Activated CD8-positive, alpha-beta memory T cell treated with anti-CD3 and anti-CD28 coated beads, Interleukin-2, amount 50 U/mL, for 4 hours (primary cell): Measurements from ENCODE around the gene FAM209A.
"Not testable (repeated sequence)": the region's sequence is repeated elsewhere in the genome, so short reads cannot be mapped to it uniquely, and the experiment has no call there.

Experiments used
- DNase-seq: peaks from one replicate; pipeline ENCODE4 v3.0.0-alpha.2; 2020

FAM209A gene

DNA sequence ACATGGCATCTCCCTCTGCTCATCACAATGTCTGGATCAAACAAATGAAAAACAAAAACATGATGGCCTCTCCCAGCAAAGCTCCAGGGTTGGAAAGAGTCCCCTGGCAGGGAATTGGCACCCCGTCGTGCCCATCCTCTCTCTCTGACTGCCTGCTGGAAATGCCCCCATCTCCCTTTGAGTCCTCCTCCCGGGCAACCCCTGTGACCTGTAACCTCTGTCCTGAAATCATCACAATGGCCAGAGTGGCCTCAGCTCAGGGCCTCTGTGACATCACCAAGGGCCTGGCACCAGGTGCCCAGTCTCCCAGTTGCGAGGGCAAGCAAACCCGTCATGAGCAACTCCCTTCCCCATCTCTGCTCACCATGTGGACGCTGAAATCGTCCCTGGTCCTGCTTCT lies at the start of gene FAM209A:
TSS of gene FAM209A (plus strand) at position 301 of the 400 bp plus-strand sequence. CDS start at position 366, 65 bp downstream.
- DNase-seq = not testable (repeated sequence)

DNA sequence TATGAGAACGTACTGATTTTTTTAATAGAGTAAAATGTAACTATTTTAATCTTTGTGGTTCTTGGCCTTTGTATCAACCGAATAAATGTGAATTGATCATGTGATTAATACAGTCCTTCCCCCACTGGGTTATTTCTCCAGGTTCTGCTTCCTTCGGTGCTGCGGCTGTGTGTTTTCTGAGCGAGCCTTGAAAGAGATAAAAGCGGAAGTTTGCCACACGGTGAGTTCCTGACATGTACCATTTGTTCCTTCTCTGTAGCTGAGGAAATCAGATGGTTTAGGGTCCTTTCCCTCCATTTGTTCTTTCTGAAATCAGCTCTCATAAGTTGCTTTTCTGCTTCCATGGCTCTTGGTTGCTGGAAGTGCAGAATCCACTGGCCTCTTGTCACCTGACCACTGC lies 40.6 kb upstream of the FAM209A start:
- DNase-seq = no peak

DNA sequence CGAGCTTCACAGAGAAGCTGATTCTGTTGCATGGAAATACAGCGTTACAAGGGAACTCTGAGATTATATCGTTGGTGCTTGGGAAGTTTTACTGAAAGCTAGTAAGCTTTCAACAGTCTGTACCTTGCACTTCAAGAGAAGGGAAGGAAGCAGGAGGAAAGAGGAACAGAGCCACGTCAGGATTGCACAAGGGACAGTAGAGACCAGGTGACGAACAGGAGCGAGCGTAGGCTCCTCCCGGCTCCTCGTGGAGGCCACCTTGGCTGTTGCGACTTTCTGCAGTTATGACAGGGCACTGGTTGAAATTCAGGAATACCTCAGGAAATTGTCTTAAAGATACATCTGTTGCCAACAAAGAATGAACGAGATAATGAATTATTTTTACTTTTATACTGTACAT lies 37.3 kb upstream of the FAM209A start:
- DNase-seq = no peak

DNA sequence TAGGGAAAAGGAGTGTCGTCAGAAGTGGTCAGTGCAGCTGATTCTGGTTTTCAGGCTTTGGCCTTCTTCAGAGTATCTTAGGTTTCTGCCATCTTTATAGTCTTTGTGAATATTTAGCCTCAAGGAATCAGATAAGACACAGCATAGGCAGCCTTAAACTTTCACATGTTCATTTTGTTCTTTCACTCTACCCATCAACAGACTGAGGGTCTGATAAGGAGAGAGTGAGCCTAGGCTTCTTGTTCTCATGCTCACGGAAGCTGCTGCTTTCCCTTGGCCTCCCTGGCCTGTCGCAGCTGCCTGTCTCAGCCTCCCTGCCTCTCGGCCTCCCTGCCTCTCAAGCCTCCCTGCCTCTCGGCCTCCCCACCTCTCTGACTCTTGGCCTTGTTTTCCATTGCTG lies 36.0 kb upstream of the FAM209A start:
- DNase-seq = no peak

GRCh38 chr20:56501116-56501515 lies 23.4 kb upstream of the FAM209A start:
- no peak for DNase-seq

DNA sequence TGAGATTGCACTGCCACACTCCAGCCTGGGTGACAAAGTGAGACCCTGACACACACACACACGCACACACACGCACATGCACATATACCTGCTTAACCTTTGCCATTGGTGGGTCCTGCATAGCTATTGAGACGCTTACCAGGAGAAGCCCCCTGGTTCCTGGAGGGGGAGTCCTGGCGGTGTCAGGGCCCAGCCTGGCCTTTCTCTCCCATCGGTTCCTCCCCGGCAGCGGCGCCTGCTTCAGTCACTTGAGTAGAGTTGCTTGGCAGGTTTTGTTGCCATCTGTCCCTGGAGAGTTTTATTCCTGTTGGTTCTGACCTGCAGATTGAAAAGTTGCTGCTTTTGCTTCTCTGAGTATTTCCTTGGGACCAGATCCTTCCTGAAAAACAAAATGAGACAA lies 20.6 kb upstream of the FAM209A start:
- DNase-seq = no peak

GRCh38 chr20:56504373-56505005 lies 20.1 kb upstream of the FAM209A start:
- no peak for DNase-seq

- DNase-seq = no peak
Observed at GRCh38 chr20:56506103-56506502, 18.4 kb upstream of the FAM209A start.

- no peak for DNase-seq
Observed at GRCh38 chr20:56511926-56512325, 12.6 kb upstream of the FAM209A start.

DNA sequence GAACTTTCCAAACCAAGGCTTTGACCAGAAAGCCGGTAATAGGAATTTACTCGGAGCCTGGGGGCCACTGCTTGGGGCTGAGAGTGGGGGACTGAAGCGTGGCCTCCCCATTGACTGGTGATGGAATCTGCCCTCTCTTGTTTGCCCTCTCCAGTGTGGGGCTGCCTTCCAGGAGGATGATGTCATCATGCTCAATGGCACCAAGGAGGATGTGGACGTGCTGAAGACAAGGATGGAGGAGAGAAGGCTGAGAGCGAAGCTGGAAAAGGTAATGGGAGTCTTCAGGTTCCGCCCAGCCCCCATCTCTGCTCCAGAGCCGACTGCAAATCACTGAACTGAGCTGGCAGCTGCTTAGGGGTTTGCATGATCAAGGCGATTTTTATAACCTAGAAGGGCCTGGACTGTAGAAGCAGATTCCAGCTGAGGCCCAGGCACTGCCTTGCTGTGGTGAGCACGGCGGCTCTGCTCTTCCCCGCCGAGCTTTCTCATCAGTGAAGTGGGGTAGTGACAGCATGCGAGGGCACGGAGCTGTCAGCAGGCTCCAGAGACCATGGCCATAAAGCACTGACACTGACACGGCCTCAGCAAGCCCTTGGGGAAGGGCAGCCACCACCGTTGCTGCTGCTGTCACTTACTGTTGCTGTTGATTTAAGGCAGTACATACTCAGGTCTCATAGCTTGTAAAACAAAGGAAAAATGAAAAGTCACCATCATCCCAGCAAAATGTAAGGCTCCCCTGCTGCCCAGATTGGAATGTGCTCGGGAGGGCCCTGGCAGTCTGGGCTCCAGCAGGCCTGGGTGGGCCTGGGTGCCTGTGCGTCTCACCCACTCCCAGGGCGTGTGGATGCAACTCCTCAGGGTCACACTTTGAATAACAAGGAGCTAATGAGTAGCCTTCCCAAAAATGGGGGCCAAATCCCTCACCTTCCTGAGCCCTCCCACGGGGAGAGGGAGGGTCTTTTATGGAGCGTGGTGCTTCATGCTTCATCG lies 11.1 kb upstream of the FAM209A start:
- DNase-seq = no peak

GRCh38 chr20:56516631-56517030 lies 7.9 kb upstream of the FAM209A start:
- DNase-seq = no peak

GRCh38 chr20:56517211-56517610 lies 7.3 kb upstream of the FAM209A start:
- no peak for DNase-seq

DNA sequence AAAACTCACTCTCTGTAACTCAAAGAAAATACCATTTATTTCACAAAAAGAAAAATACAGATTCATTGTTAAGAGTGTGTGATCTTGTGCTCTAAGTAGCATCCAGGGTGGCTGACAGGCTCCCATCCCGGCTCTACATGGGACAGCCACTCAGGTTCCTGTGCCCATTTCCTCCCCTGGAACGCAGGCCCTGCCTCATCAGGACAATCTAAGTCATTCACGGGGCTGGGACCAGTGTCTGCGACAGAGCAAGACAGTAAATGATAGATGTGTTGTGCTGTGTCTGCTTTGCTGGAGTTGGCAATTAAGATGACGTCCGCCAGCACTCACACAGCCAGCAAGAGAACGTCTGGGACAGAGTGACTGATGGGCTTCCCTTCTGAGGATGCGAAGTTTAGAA lies 6.9 kb upstream of the FAM209A start:
- no peak for DNase-seq

DNA sequence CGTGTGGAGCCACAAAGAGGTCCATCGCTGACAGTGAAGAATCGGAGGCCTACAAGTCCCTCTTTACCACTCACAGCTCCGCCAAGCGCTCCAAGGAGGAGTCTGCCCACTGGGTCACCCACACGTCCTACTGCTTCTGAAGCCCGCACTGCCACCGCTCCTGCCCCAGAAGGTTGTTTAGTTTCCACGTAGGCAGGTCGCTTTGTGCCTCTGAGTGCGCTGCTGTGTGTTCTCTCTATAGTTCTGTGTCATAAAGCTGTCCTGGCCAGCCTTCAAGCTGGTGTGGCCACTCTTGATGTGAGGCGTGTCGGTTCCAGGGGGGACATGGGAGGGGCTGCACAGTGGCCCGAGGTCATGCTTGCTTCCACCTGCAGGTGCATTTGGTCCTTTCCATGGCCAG lies 6.4 kb upstream of the FAM209A start:
- DNase-seq = no peak

GRCh38 chr20:56518721-56519398 lies 5.7 kb upstream of the FAM209A start:
- DNase-seq = no peak

DNA sequence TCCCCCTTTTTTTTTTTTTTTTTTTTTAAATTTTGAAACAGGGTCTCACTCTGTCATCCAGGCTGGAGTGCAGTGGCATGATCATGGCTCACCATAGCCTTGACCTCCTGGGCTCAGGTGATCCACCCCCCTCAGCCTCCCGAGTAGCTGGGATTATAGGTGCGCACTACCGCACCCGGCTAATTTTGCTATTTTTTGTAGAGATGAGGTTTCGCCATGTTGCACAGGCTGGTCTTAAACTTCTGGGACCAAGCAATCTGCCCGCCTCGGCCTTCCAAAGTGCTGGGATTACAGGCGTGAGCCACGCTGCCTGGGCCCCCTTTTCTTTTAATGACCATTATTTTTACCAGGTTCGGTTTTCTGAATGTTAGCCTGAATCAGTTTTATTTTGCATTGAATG lies 5.0 kb upstream of the FAM209A start:
- no peak for DNase-seq

- DNase-seq = no peak
Observed at GRCh38 chr20:56520180-56520579, 4.4 kb upstream of the FAM209A start.

DNA sequence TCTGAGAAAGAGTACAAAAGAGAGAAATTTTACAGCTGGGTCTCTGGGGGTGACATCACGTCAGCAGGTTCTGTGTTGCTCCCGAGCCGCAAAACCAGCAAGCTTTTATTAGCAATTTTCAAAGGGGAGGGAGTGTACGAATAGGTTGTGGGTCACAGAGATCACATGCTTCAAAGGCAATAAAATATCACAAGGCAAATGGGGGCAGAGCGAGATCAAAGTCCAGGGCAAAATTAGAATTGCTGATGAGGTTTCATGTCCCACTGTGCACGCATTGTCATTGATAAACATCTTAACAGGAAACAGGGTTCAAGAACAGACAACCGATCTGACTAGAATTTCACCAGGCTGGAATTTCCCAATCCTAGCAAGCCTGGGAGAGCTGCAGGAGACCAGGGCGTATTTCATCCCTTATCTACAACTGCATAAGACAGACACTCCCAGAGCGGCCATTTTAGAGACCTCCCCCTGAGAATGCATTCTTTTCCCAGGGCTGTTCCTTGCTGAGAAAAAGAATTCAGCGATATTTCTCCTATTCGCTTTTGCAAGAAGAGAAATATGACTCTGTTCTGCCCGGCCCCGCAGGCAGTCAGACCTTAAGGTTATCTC lies 3.7 kb upstream of the FAM209A start:
- DNase-seq = not testable (repeated sequence)

- no peak for DNase-seq
Observed at GRCh38 chr20:56522311-56522710, 2.2 kb upstream of the FAM209A start.

DNA sequence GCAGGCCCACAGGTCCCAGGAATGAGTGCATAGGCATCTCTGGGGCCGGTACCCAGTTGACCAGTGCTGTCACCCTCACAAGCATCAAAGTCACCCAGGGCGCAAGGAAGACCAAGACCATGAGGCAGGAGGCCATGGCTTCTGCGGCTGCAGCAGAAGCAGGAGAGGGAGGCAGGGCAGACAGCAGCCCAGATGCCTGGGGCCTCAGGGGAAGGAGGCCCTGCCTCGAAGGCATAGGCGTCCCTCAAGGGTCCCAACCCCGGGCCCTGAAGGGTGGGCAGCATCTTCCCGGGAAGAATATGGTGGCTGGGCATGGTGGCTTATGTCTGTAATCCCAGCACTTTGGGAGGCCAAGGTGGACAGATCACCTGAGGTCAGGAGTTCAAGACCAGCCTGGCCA lies 3.0 kb downstream of the FAM209A start:
- DNase-seq = no peak

DNA sequence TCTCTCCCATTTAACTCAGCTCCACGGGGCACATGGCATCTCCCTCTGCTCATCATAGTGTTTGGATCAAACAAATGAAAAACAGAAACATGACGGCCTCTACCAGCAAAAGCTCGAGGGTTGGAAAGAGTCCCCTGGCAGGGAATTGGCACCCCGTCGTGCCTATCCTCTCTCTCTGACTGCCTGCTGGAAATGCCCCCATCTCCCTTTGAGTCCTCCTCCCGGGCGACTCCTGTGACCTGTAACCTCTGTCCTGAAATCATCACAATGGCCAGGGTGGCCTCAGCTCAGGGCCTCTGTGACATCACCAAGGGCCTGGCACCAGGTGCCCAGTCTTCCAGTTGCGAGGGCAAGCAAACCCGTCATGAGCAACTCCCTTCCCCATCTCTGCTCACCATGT lies 8.4 kb downstream of the FAM209A start, which contains the start of gene FAM209B:
TSS of gene FAM209B (plus strand) at position 301 of the 400 bp plus-strand sequence. CDS start at position 397, 96 bp downstream.
- not testable (repeated sequence) for DNase-seq

DNA sequence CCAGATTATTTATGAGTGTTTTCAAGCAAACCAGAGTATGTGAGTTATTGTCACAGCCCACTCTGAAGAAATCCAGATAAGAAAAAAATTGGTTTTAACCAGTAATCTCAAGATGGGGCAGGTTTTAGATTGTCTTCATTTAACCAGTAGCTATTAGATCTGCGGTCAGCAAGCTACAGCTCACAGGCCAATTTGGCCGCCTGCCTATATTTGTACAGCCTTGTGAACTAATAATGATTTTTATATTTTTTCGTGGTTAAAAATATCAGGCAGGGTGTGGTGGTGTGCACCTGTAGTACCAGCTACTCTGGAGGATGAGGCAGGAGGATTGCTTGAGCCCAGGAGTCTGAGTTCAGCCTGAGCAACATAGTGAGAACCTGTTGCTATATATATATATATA lies 13.5 kb downstream of the FAM209A start:
- no peak for DNase-seq

DNA sequence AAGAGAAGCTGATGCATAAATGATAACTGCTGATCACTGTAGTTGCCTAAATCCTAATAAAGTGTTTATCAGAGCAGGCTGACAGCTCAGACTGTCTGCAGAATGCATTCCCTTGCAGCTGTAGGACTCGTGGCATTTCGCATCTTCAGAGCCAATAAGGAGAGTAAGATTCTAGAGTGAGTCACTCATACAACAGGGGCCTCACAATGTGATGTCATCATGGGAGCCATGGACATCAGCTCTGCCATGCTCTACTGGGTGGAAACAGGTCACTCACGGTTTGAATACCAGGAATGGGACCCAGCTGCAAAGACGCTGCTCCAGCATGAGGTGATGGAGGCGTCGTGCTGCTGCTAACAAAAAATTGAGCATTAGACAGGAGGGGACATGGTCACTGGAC lies 15.9 kb downstream of the FAM209A start:
- DNase-seq = no peak
